SK-N-SH (cell line): ENCODE results near the gene OR51E1. TPM values are rescaled to one million over a fixed set of nuclear protein-coding genes. Genes with fewer than 3 reads are reported as not detected.

Experiments
- CTCF ChIA-PET: fragments of 300-600, 350-600 bp; formaldehyde crosslinking; extraction: SDS; loops from one replicate; lab custom pipeline; 2021; lab: Yijun Ruan, JAX
- POLR2A ChIA-PET: fragments of 350-600 bp; sonication (Branson Sonifier 250); formaldehyde crosslinking; extraction: SDS; loops from one replicate; lab custom pipeline; 2020; ENCODE audit warnings: antibody characterized with exemption, inconsistent platforms; lab: Yijun Ruan, JAX
- DNase-seq: peaks from one replicate; pipeline ENCODE4 v3.0.0; 2012
- H2AFZ ChIP-seq: fragments of 200-600 bp; sonication (generic); 2 replicates; pipeline ENCODE4 v1.8.1; 2016; ENCODE audit warnings: antibody characterized with exemption, mild to moderate bottlenecking, low read depth
- H3F3A ChIP-seq: fragments of 200-600 bp; sonication (generic); replicated peaks from 2 replicates; pipeline ENCODE3; 2016; ENCODE audit warnings: antibody characterized with exemption, mild to moderate bottlenecking; ENCODE audit not compliant: insufficient read depth
- H3K27ac ChIP-seq, 2 experiments: fragments of 200-500 bp in 1 of 2; fragments of 200-600 bp in 1 of 2; sonication (Bioruptor generic) in 1 of 2; sonication (generic), shearing (Covaris generic) in 1 of 2; 2 replicates each; pipeline versions ENCODE4 v1.5.1 to v1.6.1; 2014 to 2016; ENCODE audit warnings: low read depth in 2 of 2, inconsistent platforms in 1 of 2, low read length in 1 of 2, mild to moderate bottlenecking in 1 of 2, mixed read lengths in 1 of 2
- H3K27me3 ChIP-seq: fragments of 200-600 bp; sonication (generic), shearing (Covaris generic); 2 replicates; pipeline ENCODE4 v1.6.1; 2016; ENCODE audit warnings: mixed run types; ENCODE audit not compliant: insufficient read depth
- H3K36me3 ChIP-seq, 2 experiments: fragments of 200-500 bp in 1 of 2; fragments of 200-600 bp in 1 of 2; sonication (Bioruptor generic) in 1 of 2; sonication (generic) in 1 of 2; replicated peaks in 1 of 2; 2 replicates each; pipeline versions ENCODE3 to v1.5.1; 2014 to 2016; ENCODE audit warnings: low read length in 1 of 2, mild to moderate bottlenecking in 1 of 2; ENCODE audit not compliant: insufficient read depth in 2 of 2, control insufficient read depth in 1 of 2
- H3K4me1 ChIP-seq, 2 experiments: fragments of 200-500 bp in 1 of 2; fragments of 200-600 bp in 1 of 2; sonication (Bioruptor generic) in 1 of 2; sonication (generic), shearing (Covaris generic) in 1 of 2; 2 replicates each; pipeline versions ENCODE4 v1.5.1 to v1.6.1; 2014 to 2016; ENCODE audit warnings: low read depth in 1 of 2, low read length in 1 of 2, mixed run types in 1 of 2; ENCODE audit not compliant: insufficient read depth in 2 of 2, control insufficient read depth in 1 of 2
- H3K4me2 ChIP-seq: fragments of 200-600 bp; sonication (generic), shearing (Covaris generic); 2 replicates; pipeline ENCODE4 v1.6.1; 2017; ENCODE audit warnings: mixed run types
- H3K4me3 ChIP-seq, 2 experiments: fragments of 200-500 bp in 1 of 2; fragments of 200-600 bp in 1 of 2; sonication (Bioruptor generic) in 1 of 2; sonication (generic), shearing (Covaris generic) in 1 of 2; 2 replicates each; pipeline versions ENCODE4 v1.5.1 to v1.8.1; 2014 to 2016; ENCODE audit warnings: low read depth in 2 of 2, inconsistent platforms in 1 of 2, low read length in 1 of 2, mild to moderate bottlenecking in 1 of 2, mixed read lengths in 1 of 2, moderate library complexity in 1 of 2
- H3K79me2 ChIP-seq: fragments of 200-600 bp; sonication (generic); 2 replicates; pipeline ENCODE4 v1.8.1; 2017; ENCODE audit warnings: mild to moderate bottlenecking; ENCODE audit not compliant: insufficient read depth
- H3K9ac ChIP-seq: fragments of 200-600 bp; sonication (generic); 2 replicates; pipeline ENCODE4 v1.6.1; 2017; ENCODE audit warnings: mixed run types
- H3K9me2 ChIP-seq: fragments of 200-600 bp; sonication (generic); 2 replicates; pipeline ENCODE4 v1.6.1; 2017; ENCODE audit warnings: mixed run types
- H3K9me3 ChIP-seq: fragments of 200-600 bp; sonication (generic); 2 replicates; pipeline ENCODE4 v1.6.1; 2017; ENCODE audit warnings: mixed run types, mild to moderate bottlenecking, moderate library complexity
- H4K20me1 ChIP-seq: fragments of 200-600 bp; sonication (generic); 2 replicates; pipeline ENCODE4 v1.6.1; 2017; ENCODE audit warnings: mild to moderate bottlenecking, mixed run types; ENCODE audit not compliant: insufficient read depth
- EP300 ChIP-seq, 2 experiments: IDR thresholded peaks; 2 replicates each; pipeline versions ENCODE4 v1.4.0 to v1.6.1; 2012; ENCODE audit warnings: borderline replicate concordance in 1 of 2, low read depth in 1 of 2, low read length in 1 of 2
- EZH2phosphoT487 ChIP-seq: fragments of 200-600 bp; sonication (generic); IDR thresholded peaks from 2 replicates; pipeline ENCODE4 v1.6.1; 2017; ENCODE audit warnings: low read depth, mixed run types, mild to moderate bottlenecking, antibody characterized with exemption, moderate library complexity, borderline replicate concordance
- FOSL2 ChIP-seq: IDR thresholded peaks from 2 replicates; pipeline ENCODE4 v1.4.0; 2012; ENCODE audit warnings: low read depth, mild to moderate bottlenecking, moderate library complexity, borderline replicate concordance
- FOXM1 ChIP-seq: IDR thresholded peaks from 2 replicates; pipeline ENCODE4 v1.4.0; 2012; ENCODE audit warnings: low read depth, mild to moderate bottlenecking
- GATA2 ChIP-seq: sonication (generic); formaldehyde crosslinking; IDR thresholded peaks from 2 replicates; pipeline ENCODE4 v1.5.0; 2020; ENCODE audit warnings: mild to moderate bottlenecking, missing genetic modification reagents
- IRF3 ChIP-seq: fragments of 150-350 bp; IDR thresholded peaks from 2 replicates; pipeline ENCODE4 v1.6.1; 2016; ENCODE audit warnings: mild to moderate bottlenecking, low read depth, low read length
- MAX ChIP-seq: IDR thresholded peaks from 2 replicates; pipeline ENCODE4 v1.4.0; 2012; ENCODE audit warnings: low read depth
- NFIC ChIP-seq: IDR thresholded peaks from 2 replicates; pipeline ENCODE4 v1.4.0; 2012; ENCODE audit warnings: borderline replicate concordance
- NRF1 ChIP-seq: IDR thresholded peaks from 2 replicates; pipeline ENCODE4 v1.6.1; 2012; ENCODE audit warnings: low read depth, mild to moderate bottlenecking, low read length
- PBX3 ChIP-seq: IDR thresholded peaks from 2 replicates; pipeline ENCODE4; 2012
- REST ChIP-seq: IDR thresholded peaks from 2 replicates; pipeline ENCODE4 v1.6.1; 2012; ENCODE audit warnings: mild to moderate bottlenecking, low read depth, low read length, moderate library complexity
- RFX5 ChIP-seq: IDR thresholded peaks from 2 replicates; pipeline ENCODE4 v1.6.1; 2012; ENCODE audit warnings: mild to moderate bottlenecking, improper control_type of control experiment, low read length
- RXRA ChIP-seq: IDR thresholded peaks from 2 replicates; pipeline ENCODE4 v1.4.0; 2012; ENCODE audit warnings: low read depth, mild to moderate bottlenecking, borderline replicate concordance
- USF1 ChIP-seq: IDR thresholded peaks from 2 replicates; pipeline ENCODE4 v1.4.0; 2012; ENCODE audit warnings: low read depth, borderline replicate concordance
- USF2 ChIP-seq: fragments of 150-350 bp; IDR thresholded peaks from 2 replicates; pipeline ENCODE4 v1.6.1; 2017; ENCODE audit warnings: antibody characterized with exemption, low read length, low read depth, borderline replicate concordance
- YY1 ChIP-seq: IDR thresholded peaks from 2 replicates; pipeline ENCODE4 v1.4.0; 2012; ENCODE audit warnings: low read depth, mild to moderate bottlenecking
- WGBS: methylation state at CpG from one replicate; pipeline ENCODE4 v1.1.6; 2017; ENCODE audit warnings: low lambda C conversion rate; 5-methylcytosine and 5-hydroxymethylcytosine counted together
- polyA plus RNA-seq, 3 experiments: library from polyadenylated mRNA; depleted of rRNA; stranded (reverse); fragments of >200 nt; gene quantifications; 2 replicates each; pipeline ENCODE4 v1.2.3, GENCODE V29; 2012

The OR51E1 gene
- polyA plus RNA-seq, 1 of the 3 experiments (the other 2 are of a cell fraction), result not detected

GRCh38 chr11:4665424-4665823, 21.6 kb downstream of the OR51E1 start:
- CTCF ChIA-PET, result interaction anchor here (1.9 kb wide), 1 partner anchor 28 kb away, joined by 7 read pairs; the partner anchor contains the start of gene OR51D1
- H3K9ac ChIP-seq, result no peak overlapping the region

GRCh38 chr11:4671741-4672140, 28.0 kb downstream of the OR51E1 start:
- Histone ChIP-seq H3K27ac (no peak overlapping the region), H3K4me1 (no peaks in the 10 kb centered on the region), H3K9me3 (no peaks in the 10 kb centered on the region), H2AFZ (no peak overlapping the region), H3K27me3 (no peaks in the 10 kb centered on the region; the same call in 1 of the 2 replicates), H3F3A (no peaks in the 10 kb centered on the region), H3K36me3 (no peaks in the 10 kb centered on the region), H4K20me1 (no peaks in the 10 kb centered on the region), H3K79me2 (no peaks in the 10 kb centered on the region), H3K4me3 (no peak overlapping the region), H3K9ac (no peak overlapping the region), H3K9me2 (no peaks in the 10 kb centered on the region), H3K4me2 (no peak overlapping the region)
- DNase-seq, result no peak
- TF ChIP-seq YY1 (no peak), FOSL2 (no peak), REST (no peak), NFIC (no peak), EP300 (IDR thresholded peaks at IDR 0.05; ENCODE audit: borderline replicate concordance in 1 of 2, low read depth in 1 of 2, low read length in 1 of 2) (no peak), USF1 (no peak), GATA2 (CRISPR knock-in tag) (no peak), MAX (no peak), RXRA (no peak), RFX5 (no peak), FOXM1 (no peak), NRF1 (no peak), EZH2phosphoT487 (no peak), USF2 (no peak), PBX3 (no peak)
- 0% methylated on average over 2 of the region's 2 CpGs for WGBS
- CTCF ChIA-PET, result no interaction called here
- POLR2A ChIA-PET, result no interaction called here

More at GRCh38 chr11:4665424-4665823, 21.6 kb downstream of the OR51E1 start:
- H3K4me2 ChIP-seq, result no peak overlapping the region
- no peaks in the 10 kb centered on the region for H3K4me1 ChIP-seq
- TF ChIP-seq IRF3, result no peak
- H3K27ac ChIP-seq, result no peak overlapping the region
- H3K9me2 ChIP-seq, result no peaks in the 10 kb centered on the region
- peaks cover 16% of the 10 kb centered on the region; the same call in 1 of the 2 replicates for H3K27me3 ChIP-seq
- no peak overlapping the region for H3K4me3 ChIP-seq
- H2AFZ ChIP-seq, result no peak overlapping the region
- POLR2A ChIA-PET, result no interaction called here
- no peaks in the 10 kb centered on the region for H3F3A ChIP-seq
- no peaks in the 10 kb centered on the region for H3K36me3 ChIP-seq
- no peaks in the 10 kb centered on the region for H3K79me2 ChIP-seq
- 5% methylated on average over 2 of the region's 2 CpGs for WGBS
- no peaks in the 10 kb centered on the region for H4K20me1 ChIP-seq
- no peak for DNase-seq
- no peaks in the 10 kb centered on the region for H3K9me3 ChIP-seq
